Measurements from ENCODE around the gene ASB18. TPM values are rescaled to one million over a fixed set of nuclear protein-coding genes. Genes with fewer than 3 reads are reported as not detected.

Gene ASB18
- total and polyA plus RNA-seq, 10 of the 15 experiments (the other 5 are each of a cell fraction or from before 2014, with no cell fraction given), result not detected

DNA sequence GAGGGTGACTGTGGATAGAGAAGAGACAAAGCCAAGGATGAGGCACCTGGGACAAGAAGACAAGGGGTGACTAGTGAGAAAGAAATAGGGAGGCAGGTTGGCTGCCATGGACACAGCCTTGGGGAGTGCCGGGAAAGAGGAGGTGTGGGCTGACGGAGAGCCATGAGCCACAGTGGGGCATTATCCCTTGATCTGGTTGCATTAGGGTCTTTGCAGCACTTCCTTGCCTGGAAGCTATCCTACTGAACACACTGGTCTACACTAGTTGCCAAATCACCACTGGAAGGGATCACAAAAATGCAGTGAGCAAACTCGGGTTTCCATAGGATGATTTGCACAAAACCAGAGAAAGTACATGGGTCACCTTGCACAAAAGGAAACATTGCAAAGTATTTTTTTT lies 27.7 kb upstream of the ASB18 start:
- intact Hi-C loops (cut with micrococcal nuclease; ENCODE audit: unreplicated experiment), result no loop called here
- no peak for ATAC-seq
- FAIRE-seq, result no peak

More for the DNA sequence above, 27.7 kb upstream of the ASB18 start:
- no peak for TF ChIP-seq MEF2A (IDR thresholded peaks at IDR 0.05; ENCODE audit: insufficient read depth, low read depth, low read length)
- no peak for TF ChIP-seq NBN (IDR thresholded peaks at IDR 0.05)
- no peak for TF ChIP-seq TCF7 (IDR thresholded peaks at IDR 0.05; ENCODE audit: borderline replicate concordance)
- no peak for TF ChIP-seq CHD4 (IDR thresholded peaks at IDR 0.05)
- TF ChIP-seq, protein P1, sequence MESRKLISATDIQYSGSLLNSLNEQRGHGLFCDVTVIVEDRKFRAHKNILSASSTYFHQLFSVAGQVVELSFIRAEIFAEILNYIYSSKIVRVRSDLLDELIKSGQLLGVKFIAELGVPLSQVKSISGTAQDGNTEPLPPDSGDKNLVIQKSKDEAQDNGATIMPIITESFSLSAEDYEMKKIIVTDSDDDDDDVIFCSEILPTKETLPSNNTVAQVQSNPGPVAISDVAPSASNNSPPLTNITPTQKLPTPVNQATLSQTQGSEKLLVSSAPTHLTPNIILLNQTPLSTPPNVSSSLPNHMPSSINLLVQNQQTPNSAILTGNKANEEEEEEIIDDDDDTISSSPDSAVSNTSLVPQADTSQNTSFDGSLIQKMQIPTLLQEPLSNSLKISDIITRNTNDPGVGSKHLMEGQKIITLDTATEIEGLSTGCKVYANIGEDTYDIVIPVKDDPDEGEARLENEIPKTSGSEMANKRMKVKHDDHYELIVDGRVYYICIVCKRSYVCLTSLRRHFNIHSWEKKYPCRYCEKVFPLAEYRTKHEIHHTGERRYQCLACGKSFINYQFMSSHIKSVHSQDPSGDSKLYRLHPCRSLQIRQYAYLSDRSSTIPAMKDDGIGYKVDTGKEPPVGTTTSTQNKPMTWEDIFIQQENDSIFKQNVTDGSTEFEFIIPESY (IDR thresholded peaks at IDR 0.05), result no peak
- no peak for TF ChIP-seq CHD1 (IDR thresholded peaks at IDR 0.05; ENCODE audit: low read depth, low read length)
- TF ChIP-seq RELA (IDR thresholded peaks at IDR 0.05; ENCODE audit: borderline replicate concordance, partially characterized antibody), result no peak
- no peak for TF ChIP-seq RFX5 (IDR thresholded peaks at IDR 0.05; ENCODE audit: low read depth, low read length)
- TF ChIP-seq YBX1 (IDR thresholded peaks at IDR 0.05), result no peak
- no peak for TF ChIP-seq EED (IDR thresholded peaks at IDR 0.05; ENCODE audit: low read depth)
- no peak for TF ChIP-seq WRNIP1 (IDR thresholded peaks at IDR 0.05; ENCODE audit: borderline replicate concordance, low read depth, low read length)
- TF ChIP-seq SP1 (IDR thresholded peaks at IDR 0.05; ENCODE audit: low read depth, low read length), result no peak
- no peak for TF ChIP-seq EZH2 (IDR thresholded peaks at IDR 0.05; ENCODE audit: borderline replicate concordance, control insufficient read depth, low read depth, low read length)
- Histone ChIP-seq H3K27ac (ENCODE audit: control insufficient read depth, insufficient read depth) (no peak overlapping the region), H3K36me3 (ENCODE audit: control insufficient read depth in 2 of 2, insufficient read depth in 2 of 2, low read length in 1 of 2) (no peaks in the 10 kb centered on the region), H3K79me2 (ENCODE audit: control insufficient read depth, insufficient read depth, low read length) (no peaks in the 10 kb centered on the region), H3K4me3 (no peak overlapping the region), H4K20me1 (ENCODE audit: control insufficient read depth, insufficient read depth) (no peaks in the 10 kb centered on the region), H3K4me2 (ENCODE audit: control insufficient read depth, insufficient read depth) (no peak overlapping the region), H3K27me3 (replicated peaks in 1 of 2; ENCODE audit: control insufficient read depth in 2 of 2, insufficient read depth in 2 of 2, low read length in 1 of 2) (no peaks in the 10 kb centered on the region; a peak in 1 of 4 replicates), H3K9ac (ENCODE audit: control insufficient read depth, insufficient read depth, low read length) (no peak overlapping the region), H3K9me3 (replicated peaks; ENCODE audit: control insufficient read depth, insufficient read depth, low read length) (no peaks in the 10 kb centered on the region), H3K4me1 (ENCODE audit: control insufficient read depth, insufficient read depth, low read length) (no peaks in the 10 kb centered on the region), H2AFZ (ENCODE audit: control insufficient read depth, low read depth, low read length) (no peak overlapping the region)
- ChIA-PET RAD21 (ENCODE audit: unreplicated experiment) (no interaction called here), CTCF (interaction anchor here (0.6 kb wide), 1 partner anchor 329 kb away, joined by 4 read pairs; no protein-coding TSS in a partner anchor), SMC1A (ENCODE audit: uncharacterized antibody, unreplicated experiment) (no interaction called here), POLR2A (no interaction called here)
- in situ Hi-C loops (cut with MboI), result no loop called here
- WGBS (ENCODE audit: insufficient coverage, insufficient replicate concordance, low lambda C conversion rate, missing lambda C conversion rate), result 46% methylated on average over 3 of the region's 3 CpGs
- no peak for DNase-seq (ENCODE audit: low read depth, low spot score)
- no TSS peak for BruUV-seq (replicated peaks)

Data from GM12878 (cell line).